Astrocyte (in vitro differentiated cells and primary cell): ENCODE data around the gene MKNK1.

Source experiments
- EZH2 ChIP-seq: IDR thresholded peaks from 2 replicates; pipeline ENCODE4 v1.6.1; 2012; ENCODE audit warnings: mild to moderate bottlenecking, low read length, inconsistent platforms; ENCODE audit not compliant: insufficient read depth
- TF ChIP-seq, protein P1 (sequence below): IDR thresholded peaks from 2 replicates; pipeline ENCODE4 v1.5.1; 2011; ENCODE audit warnings: low read depth, mild to moderate bottlenecking, inconsistent platforms, low read length, moderate library complexity; ENCODE audit not compliant: insufficient read depth

- TF ChIP-seq, protein P1, sequence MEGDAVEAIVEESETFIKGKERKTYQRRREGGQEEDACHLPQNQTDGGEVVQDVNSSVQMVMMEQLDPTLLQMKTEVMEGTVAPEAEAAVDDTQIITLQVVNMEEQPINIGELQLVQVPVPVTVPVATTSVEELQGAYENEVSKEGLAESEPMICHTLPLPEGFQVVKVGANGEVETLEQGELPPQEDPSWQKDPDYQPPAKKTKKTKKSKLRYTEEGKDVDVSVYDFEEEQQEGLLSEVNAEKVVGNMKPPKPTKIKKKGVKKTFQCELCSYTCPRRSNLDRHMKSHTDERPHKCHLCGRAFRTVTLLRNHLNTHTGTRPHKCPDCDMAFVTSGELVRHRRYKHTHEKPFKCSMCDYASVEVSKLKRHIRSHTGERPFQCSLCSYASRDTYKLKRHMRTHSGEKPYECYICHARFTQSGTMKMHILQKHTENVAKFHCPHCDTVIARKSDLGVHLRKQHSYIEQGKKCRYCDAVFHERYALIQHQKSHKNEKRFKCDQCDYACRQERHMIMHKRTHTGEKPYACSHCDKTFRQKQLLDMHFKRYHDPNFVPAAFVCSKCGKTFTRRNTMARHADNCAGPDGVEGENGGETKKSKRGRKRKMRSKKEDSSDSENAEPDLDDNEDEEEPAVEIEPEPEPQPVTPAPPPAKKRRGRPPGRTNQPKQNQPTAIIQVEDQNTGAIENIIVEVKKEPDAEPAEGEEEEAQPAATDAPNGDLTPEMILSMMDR = no peak
- no peak for TF ChIP-seq EZH2
These were observed 17.0 kb downstream of the MKNK1 start for GRCh38 chr1:46587069-46587468.
